Measurements from ENCODE around the gene RPA3. TPM values are rescaled to one million over a fixed set of nuclear protein-coding genes. Genes with fewer than 3 reads are reported as not detected.

RPA3 gene
- total RNA-seq, result 100 to 1,000 TPM; 150 to 163 TPM

DNA sequence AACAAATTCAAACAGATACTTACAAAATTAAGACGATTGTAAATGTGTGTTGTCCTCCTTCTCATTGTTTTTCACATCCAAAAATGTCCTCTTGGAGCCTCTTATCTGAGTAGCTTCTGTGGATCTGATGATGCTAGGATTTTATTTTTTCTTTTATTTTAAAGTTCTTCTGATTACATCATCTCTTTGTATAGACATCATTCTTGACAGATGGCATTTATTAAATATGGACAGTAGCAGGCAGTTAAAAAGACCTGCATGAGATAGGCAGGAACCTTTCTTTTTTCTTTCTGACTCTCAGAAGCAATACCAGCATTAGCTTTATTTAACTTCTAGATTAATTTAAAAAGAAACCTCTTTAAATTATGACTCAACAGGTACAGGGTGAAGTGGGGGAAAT, at the start of gene RPA3:
Gene RPA3 (minus strand): TSS at position 116 of the 400 bp plus-strand sequence. CDS start 78,189 bp downstream, outside the sequence.
- Mint-ChIP-seq H3K36me3 (peaks cover 4 to 12% of the 10 kb centered on the region in 2 donors), H3K27ac (peak within 1 kb of the TSS in 1 of 2 donors; percentile 77), H3K9me3 (no peaks in the 10 kb centered on the region)
- DNase-seq (ENCODE audit: low spot score in 2 of 2) (no peak), ATAC-seq (no peak)

GRCh38 chr7:7766671-7767070, 48.3 kb upstream of the RPA3 start:
- Mint-ChIP-seq H3K36me3 (no peaks in the 10 kb centered on the region), H3K27ac (no peak overlapping the region), H3K9me3 (no peaks in the 10 kb centered on the region)
- DNase-seq (ENCODE audit: low spot score in 2 of 2) (no peak), ATAC-seq (no peak)

GRCh38 chr7:7765422-7765821, 47.0 kb upstream of the RPA3 start:
- Mint-ChIP-seq H3K36me3 (no peaks in the 10 kb centered on the region), H3K27ac (peak overlapping the region in 1 of 2 donors; percentile 23), H3K9me3 (no peaks in the 10 kb centered on the region)
- ATAC-seq (no peak), DNase-seq (ENCODE audit: low spot score in 2 of 2) (no peak)

- DNase-seq (ENCODE audit: low spot score in 2 of 2) (no peak), ATAC-seq (peak; percentile 24 to 52)
- Mint-ChIP-seq H3K27ac (peak overlapping the region in 1 of 2 donors; percentile 23), H3K9me3 (no peaks in the 10 kb centered on the region), H3K36me3 (no peaks in the 10 kb centered on the region)
These were observed 46.4 kb upstream of the RPA3 start for GRCh38 chr7:7764520-7765396.

GRCh38 chr7:7761974-7762779, 43.8 kb upstream of the RPA3 start:
- Mint-ChIP-seq H3K27ac (peak overlapping the region in 1 of 2 donors; percentile 81), H3K36me3 (no peaks in the 10 kb centered on the region), H3K9me3 (no peaks in the 10 kb centered on the region)
- DNase-seq (ENCODE audit: low spot score in 2 of 2) (no peak), ATAC-seq (peak; percentile 79 to 86)

DNA sequence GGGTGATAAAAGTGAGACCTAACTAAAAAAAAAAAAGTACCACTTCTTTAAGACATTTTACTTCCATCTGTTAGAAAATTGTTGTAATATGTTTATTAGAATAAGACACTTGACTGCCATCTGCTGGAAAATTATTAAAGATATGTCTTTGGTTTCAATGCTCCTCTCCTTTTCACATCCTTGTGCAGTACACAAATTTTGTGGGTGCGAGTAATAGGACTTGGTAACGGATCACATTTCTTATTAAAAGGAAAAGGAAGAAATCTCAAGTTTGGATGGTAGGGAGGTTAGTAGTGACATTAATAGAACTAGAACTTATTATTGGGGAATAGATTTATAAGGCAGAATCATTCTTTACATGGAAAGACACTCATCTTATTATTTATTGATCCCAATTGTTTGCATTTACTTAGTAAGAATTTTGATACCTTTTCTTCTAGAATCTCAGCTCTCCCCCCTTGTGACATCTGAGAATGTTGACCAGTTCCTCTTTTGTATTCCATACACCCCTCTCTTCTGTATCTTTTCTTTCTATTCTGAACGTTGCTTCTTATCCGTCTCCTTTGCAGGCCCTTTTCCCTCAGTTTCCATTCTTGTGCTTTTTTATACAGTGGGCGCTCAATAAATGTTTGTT, 43.0 kb upstream of the RPA3 start:
- Mint-ChIP-seq H3K9me3 (no peaks in the 10 kb centered on the region), H3K36me3 (no peaks in the 10 kb centered on the region), H3K27ac (peak overlapping the region in 1 of 2 donors; percentile 81)
- no peak for ATAC-seq
- no peak for DNase-seq (ENCODE audit: low spot score in 2 of 2)

DNA sequence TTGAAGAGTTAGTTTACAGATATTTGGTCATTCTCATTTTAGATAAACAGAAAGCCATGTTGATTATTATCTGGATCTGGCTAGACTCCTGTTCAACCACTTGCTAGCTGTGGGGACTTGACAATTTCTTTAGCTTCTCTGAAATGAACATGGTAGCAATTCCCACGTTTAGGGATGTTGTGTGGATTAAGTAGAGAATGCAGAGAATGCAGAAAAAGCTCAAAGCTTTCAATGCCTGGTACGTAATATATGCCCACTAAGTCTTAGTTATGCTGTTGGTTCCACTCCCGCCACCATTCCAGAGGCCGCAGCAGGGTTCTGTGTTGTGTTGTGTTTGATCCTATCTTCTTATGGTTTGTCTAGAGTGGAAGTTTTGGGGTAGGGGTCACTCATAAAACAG, 39.2 kb upstream of the RPA3 start:
- ATAC-seq (no peak), DNase-seq (ENCODE audit: low spot score in 2 of 2) (no peak)
- peaks cover 0 to 5% of the 10 kb centered on the region in 2 donors for H3K9me3 Mint-ChIP-seq
- H3K36me3 Mint-ChIP-seq, result peaks cover 0 to 5% of the 10 kb centered on the region in 2 donors
- H3K27ac Mint-ChIP-seq, result no peak overlapping the region

DNA sequence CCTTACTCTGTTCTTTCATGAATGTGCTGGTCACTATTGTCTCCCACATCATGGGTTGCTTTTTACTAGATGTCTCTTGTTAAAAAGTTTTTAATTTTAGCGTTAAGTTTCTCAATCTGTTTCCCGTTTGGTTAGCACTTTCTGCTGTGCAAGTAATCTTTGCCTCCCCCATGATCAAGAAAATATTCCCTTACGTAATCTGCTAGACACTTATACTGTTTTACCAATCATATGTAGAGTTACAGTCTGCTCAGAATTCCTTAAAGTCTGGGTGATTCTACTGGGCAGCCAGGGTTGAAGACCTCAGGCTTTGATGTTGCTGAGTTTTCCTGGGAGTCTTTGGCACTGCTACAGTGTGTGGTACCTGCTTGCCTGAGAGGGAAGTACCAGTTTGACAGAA, 38.2 kb upstream of the RPA3 start:
- H3K27ac Mint-ChIP-seq, result no peak overlapping the region
- no peak for DNase-seq (ENCODE audit: low spot score in 2 of 2)
- no peak for ATAC-seq
- peaks cover 0 to 5% of the 10 kb centered on the region in 2 donors for H3K36me3 Mint-ChIP-seq
- H3K9me3 Mint-ChIP-seq, result peaks cover 0 to 5% of the 10 kb centered on the region in 2 donors

DNA sequence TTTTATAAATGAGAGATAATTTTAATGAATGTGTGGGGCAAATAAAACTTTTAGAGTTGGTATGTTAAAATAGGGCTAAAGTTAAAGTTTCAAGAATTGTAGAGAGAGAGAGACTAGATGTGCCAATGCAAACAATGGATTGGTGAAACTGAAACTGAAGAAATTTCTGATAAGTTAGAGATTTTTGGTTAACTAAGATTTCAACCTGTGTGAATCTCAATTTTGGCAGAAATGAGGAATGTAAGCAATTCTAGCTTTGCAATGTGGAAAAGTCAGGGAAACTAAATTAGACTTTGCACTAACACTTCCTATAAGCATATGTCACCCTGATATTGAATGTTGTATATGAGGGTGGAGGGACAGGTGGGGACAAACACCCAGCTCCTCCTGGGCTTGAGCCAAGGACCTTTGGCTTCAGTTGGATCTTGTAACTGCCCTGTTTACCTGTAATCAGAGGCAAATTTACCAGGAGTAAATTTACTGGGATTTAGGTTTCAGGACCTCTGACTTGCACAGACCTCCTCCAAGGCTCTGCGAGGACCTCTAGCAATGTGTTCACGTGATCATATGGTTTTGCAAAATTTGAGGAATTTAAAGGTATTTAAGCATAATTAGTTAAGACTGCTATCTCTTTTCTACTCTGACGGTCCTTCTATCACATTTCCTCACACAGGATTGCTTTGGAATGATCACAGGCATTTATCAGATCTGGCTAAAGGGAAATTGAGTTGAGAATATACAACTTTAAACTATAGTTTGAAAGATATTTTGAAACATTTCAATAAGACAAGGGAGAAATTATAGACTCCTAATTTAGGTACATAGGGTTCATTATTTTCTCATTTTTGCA, 33.1 kb upstream of the RPA3 start:
- no peak overlapping the region for H3K27ac Mint-ChIP-seq

DNA sequence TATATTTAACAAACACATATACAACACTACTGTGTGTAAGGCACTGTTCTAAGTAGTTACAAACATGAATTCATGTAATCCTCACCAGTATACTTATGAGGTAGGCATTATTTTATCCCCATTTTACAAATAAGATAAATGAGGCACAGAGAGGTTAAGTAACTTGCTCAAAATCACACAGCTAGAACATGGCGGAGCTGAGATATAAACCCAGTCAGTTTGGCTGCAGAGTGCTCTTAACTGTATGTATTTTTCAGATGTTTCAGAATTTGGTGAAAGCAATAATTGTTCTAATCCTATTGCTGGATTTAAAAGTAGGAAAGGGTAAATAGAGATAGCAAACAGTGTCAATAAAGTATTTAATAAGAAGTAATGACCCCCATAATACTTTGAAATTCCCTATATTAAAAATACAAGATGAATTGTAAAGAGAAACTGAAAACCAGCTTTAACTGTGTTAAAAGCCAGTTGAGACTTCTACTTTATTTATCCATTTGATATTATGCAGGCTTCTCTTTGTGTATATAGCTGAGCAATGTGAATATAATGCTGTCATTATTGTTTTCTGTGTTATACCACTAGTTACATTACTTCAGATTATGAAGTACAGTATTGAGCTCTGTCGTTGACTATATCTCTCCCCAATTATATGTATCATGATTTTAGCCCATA, 32.3 kb upstream of the RPA3 start:
- Mint-ChIP-seq H3K27ac (no peak overlapping the region), H3K9me3 (peaks cover 0 to 5% of the 10 kb centered on the region in 2 donors), H3K36me3 (peaks cover 0 to 5% of the 10 kb centered on the region in 2 donors)
- ATAC-seq (no peak), DNase-seq (ENCODE audit: low spot score in 2 of 2) (no peak)

More for the DNA sequence above, 33.1 kb upstream of the RPA3 start:
- no peak for ATAC-seq
- Mint-ChIP-seq H3K36me3 (peaks cover 0 to 5% of the 10 kb centered on the region in 2 donors), H3K9me3 (peaks cover 0 to 5% of the 10 kb centered on the region in 2 donors)
- no peak for DNase-seq (ENCODE audit: low spot score in 2 of 2)

DNA sequence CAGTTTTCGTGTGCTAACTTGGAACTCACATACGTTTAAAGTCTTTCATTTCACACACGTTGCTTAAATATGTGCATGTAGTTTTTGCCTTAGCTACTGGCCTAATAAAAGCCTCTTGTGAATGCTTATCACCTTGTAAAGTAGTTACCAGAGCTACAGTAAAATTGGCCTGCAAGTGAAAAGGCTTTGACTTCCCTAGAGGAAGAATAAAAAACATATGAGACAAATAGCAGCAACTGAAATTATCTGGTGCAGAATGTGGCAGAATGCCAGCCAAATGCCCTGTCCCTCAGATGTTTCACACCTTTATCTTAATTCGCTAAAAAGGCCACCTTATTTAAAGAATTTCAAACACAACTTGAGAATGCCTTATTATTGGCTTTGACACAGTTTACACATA, 28.1 kb upstream of the RPA3 start:
- ATAC-seq (no peak), DNase-seq (ENCODE audit: low spot score in 2 of 2) (no peak)
- Mint-ChIP-seq H3K27ac (no peak overlapping the region), H3K9me3 (no peaks in the 10 kb centered on the region), H3K36me3 (no peaks in the 10 kb centered on the region)

GRCh38 chr7:7745966-7746365, 27.6 kb upstream of the RPA3 start:
- ATAC-seq (no peak), DNase-seq (ENCODE audit: low spot score in 2 of 2) (no peak)
- Mint-ChIP-seq H3K9me3 (no peaks in the 10 kb centered on the region), H3K27ac (no peak overlapping the region), H3K36me3 (no peaks in the 10 kb centered on the region)

GRCh38 chr7:7745258-7745657, 26.9 kb upstream of the RPA3 start:
- DNase-seq (ENCODE audit: low spot score in 2 of 2) (no peak), ATAC-seq (no peak)
- H3K9me3 Mint-ChIP-seq, result no peaks in the 10 kb centered on the region
- no peaks in the 10 kb centered on the region for H3K36me3 Mint-ChIP-seq
- H3K27ac Mint-ChIP-seq, result no peak overlapping the region

DNA sequence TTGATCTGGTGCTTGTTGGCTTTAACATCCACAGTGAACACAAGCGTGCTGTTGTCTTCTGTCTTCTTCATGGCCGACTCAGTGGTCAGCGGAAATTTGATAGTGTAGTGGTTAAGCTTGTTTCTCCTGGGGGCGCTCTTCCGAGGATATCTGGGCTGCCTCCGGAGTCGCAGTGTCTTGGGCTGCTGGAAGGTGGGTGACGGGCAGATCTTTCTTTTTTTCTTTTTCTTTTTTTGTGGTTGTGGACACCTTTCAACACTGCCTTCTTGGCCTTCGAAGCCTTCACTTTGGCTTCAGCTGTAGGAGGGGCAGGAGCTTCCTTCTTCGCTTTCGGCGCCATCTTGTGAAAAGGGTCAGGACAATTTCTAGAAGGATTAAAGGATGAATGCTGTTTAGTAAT, 23.8 kb upstream of the RPA3 start:
- no peak for ATAC-seq
- Mint-ChIP-seq H3K27ac (no peak overlapping the region), H3K36me3 (no peaks in the 10 kb centered on the region), H3K9me3 (no peaks in the 10 kb centered on the region)
- no peak for DNase-seq (ENCODE audit: low spot score in 2 of 2)

GRCh38 chr7:7740037-7740355, 21.6 kb upstream of the RPA3 start:
- Mint-ChIP-seq H3K36me3 (no peaks in the 10 kb centered on the region), H3K27ac (no peak overlapping the region), H3K9me3 (no peaks in the 10 kb centered on the region)
- ATAC-seq (no peak), DNase-seq (ENCODE audit: low spot score in 2 of 2) (no peak)
